ENCODE data around the gene ABCC6.

DNA sequence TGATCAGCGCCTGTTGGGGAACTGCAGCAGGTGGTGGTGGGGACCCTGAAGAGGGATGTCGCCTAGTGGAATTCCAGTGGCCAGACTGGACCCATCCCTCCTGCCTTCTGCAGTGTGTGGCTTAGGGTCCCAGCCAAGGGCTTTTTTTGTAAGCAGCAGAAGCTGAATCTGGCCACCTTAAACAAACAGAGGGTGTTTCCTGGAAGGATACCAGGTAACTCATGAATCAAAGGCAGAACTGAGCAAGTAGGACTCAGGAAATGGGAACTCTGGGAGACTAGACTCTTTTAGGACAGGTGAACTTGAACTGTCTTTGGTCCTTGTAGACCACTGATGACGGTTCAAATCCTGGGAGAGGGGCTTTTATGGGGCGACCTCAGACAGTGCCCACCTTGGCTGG, 124.0 kb downstream of the ABCC6 start:
- TF ChIP-seq, protein P1, sequence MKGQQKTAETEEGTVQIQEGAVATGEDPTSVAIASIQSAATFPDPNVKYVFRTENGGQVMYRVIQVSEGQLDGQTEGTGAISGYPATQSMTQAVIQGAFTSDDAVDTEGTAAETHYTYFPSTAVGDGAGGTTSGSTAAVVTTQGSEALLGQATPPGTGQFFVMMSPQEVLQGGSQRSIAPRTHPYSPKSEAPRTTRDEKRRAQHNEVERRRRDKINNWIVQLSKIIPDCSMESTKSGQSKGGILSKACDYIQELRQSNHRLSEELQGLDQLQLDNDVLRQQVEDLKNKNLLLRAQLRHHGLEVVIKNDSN (IDR thresholded peaks at IDR 0.05; ENCODE audit: borderline replicate concordance, low read depth): no peak
- TF ChIP-seq SMC3 (IDR thresholded peaks at IDR 0.05; ENCODE audit: low read depth, low read length) (no peak), YY1 (IDR thresholded peaks at IDR 0.05; ENCODE audit: low read depth) (no peak)
- TF ChIP-seq, protein P2, sequence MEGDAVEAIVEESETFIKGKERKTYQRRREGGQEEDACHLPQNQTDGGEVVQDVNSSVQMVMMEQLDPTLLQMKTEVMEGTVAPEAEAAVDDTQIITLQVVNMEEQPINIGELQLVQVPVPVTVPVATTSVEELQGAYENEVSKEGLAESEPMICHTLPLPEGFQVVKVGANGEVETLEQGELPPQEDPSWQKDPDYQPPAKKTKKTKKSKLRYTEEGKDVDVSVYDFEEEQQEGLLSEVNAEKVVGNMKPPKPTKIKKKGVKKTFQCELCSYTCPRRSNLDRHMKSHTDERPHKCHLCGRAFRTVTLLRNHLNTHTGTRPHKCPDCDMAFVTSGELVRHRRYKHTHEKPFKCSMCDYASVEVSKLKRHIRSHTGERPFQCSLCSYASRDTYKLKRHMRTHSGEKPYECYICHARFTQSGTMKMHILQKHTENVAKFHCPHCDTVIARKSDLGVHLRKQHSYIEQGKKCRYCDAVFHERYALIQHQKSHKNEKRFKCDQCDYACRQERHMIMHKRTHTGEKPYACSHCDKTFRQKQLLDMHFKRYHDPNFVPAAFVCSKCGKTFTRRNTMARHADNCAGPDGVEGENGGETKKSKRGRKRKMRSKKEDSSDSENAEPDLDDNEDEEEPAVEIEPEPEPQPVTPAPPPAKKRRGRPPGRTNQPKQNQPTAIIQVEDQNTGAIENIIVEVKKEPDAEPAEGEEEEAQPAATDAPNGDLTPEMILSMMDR (IDR thresholded peaks at IDR 0.05): no peak
- TF ChIP-seq, protein P3, sequence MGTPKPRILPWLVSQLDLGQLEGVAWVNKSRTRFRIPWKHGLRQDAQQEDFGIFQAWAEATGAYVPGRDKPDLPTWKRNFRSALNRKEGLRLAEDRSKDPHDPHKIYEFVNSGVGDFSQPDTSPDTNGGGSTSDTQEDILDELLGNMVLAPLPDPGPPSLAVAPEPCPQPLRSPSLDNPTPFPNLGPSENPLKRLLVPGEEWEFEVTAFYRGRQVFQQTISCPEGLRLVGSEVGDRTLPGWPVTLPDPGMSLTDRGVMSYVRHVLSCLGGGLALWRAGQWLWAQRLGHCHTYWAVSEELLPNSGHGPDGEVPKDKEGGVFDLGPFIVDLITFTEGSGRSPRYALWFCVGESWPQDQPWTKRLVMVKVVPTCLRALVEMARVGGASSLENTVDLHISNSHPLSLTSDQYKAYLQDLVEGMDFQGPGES (IDR thresholded peaks at IDR 0.05; ENCODE audit: low read depth, low read length): no peak

Data from SK-N-SH (cell line).